C4-2B (cell line): ENCODE measurements around the gene DUSP5.

Experiments used
- H3K27ac ChIP-seq: fragments of 450-650 bp; 2 replicates; pipeline ENCODE4 v1.5.1; 2017
- CTCF ChIP-seq: fragments of 450-650 bp; conservative IDR thresholded peaks from 2 replicates; pipeline ENCODE4 v1.5.1; 2017; ENCODE audit warnings: mild to moderate bottlenecking
- ZFX ChIP-seq: fragments of 450-650 bp; IDR thresholded peaks from 2 replicates; pipeline ENCODE4 v1.6.1; 2017

Gene DUSP5

GRCh38 chr10:110503528-110504110 is 5.9 kb downstream of the DUSP5 start:
- no peak for TF ChIP-seq ZFX
- no peak for TF ChIP-seq CTCF
- H3K27ac ChIP-seq: peak overlapping the region; percentile 33; the same call in 1 of the 2 replicates

GRCh38 chr10:110504111-110504735 is 6.5 kb downstream of the DUSP5 start:
- H3K27ac ChIP-seq: peak overlapping the region; percentile 33; the same call in 1 of the 2 replicates
- no peak for TF ChIP-seq CTCF
- TF ChIP-seq ZFX: no peak

- H3K27ac ChIP-seq: no peak overlapping the region
- TF ChIP-seq CTCF (no peak), ZFX (no peak)
These were observed 7.5 kb downstream of the DUSP5 start for GRCh38 chr10:110505130-110505770.

- H3K27ac ChIP-seq: no peak overlapping the region
- TF ChIP-seq CTCF (no peak), ZFX (no peak)
These were observed 8.7 kb downstream of the DUSP5 start for GRCh38 chr10:110506448-110506847.

DNA sequence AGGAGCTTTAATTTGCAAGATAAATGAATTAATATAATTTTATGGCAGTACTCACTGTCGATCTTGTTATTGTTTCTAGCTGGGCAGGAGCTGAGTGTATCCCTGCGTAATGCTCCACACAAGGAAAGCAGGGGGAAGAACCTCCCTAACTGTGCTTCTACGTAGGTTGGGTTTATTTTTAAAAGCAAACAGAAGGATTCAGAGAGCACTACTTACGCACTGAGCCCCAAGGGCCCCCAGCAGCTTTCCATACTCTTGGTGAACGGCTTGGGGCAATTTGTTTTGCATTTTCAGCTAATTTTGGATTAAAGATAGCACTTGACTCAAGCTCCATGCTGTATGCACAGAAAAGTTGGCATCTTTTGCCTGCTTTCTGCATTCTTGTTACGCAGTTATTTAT is 9.6 kb downstream of the DUSP5 start:
- TF ChIP-seq CTCF (no peak), ZFX (no peak)
- H3K27ac ChIP-seq: no peak overlapping the region

DNA sequence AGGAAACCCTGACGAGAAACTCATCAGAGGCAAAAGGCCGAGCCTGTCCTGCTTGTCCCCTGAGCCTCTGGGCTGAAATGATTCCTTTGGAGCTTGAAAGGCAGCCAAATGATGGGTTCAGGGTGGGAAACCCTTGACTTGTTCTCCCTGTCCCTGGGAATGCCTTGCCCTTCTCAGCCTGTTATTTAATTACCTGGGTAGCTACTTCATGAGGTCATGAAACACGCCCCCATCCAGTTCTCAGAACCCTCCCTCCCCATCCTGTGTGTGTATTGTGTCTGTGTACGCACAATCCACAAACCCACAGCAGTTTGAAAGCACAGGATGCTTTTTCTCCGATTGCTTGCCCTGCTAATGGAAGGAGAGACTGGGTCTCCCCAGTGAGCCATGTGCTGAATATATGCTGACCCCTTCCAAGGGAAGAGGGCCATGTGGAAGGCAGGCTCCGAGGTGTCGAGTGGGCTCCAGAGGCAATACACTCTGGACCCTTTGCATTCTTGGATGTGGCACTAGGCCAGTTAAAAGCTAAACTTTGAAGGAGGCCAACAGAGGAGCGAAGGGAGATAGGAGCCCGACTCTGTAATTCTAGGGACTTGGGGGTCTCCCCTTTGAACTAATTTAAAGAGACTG is 10.6 kb downstream of the DUSP5 start:
- TF ChIP-seq CTCF (no peak), ZFX (no peak)
- H3K27ac ChIP-seq: no peak overlapping the region
